ENCODE measurements around the gene TTC8.
"Not testable (repeated sequence)": the region's sequence is repeated elsewhere in the genome, so short reads cannot be mapped to it uniquely, and the experiment has no call there.

The TTC8 gene

DNA sequence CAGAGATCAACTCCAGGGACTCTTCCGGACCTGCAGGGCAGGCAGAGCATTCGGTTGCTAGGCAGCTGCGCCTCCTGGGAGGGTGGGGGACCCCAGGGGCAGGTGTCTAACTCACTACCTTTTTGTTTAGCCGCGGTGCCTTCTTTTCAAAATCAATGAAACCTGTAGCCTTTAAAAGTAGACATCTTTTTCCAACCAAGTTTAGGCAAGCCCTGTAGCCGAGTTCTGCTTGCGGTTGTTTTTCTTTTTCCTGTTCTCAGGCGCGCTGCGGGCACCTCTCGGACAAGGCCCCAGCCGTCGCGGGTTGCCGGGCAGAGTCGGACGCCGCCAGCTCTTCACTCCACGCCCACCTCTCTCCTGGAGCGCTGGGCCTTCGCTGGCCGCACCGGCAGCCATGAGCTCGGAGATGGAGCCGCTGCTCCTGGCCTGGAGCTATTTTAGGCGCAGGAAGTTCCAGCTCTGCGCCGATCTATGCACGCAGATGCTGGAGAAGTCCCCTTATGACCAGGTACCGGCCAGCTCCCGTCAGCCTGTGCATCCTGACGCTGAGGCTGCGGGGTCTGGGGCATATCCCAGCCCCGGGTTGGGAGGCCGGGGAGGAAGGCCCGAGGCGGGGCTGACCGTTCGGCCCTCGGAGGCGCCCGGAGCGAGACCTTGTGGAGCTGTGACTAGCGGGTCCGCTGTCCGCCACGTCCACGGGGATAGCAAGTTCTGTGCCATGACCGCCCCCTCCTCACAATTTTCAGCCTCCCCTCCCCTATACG, at the start of gene TTC8:
TSS of gene TTC8 (plus strand) at position 338 of the 764 bp plus-strand sequence. CDS start at position 395, 57 bp downstream.
- FAIRE-seq, result peak; percentile 85

- no peak for FAIRE-seq
Measured at GRCh38 chr14:88775532-88775931, 48.9 kb upstream of the TTC8 start.

DNA sequence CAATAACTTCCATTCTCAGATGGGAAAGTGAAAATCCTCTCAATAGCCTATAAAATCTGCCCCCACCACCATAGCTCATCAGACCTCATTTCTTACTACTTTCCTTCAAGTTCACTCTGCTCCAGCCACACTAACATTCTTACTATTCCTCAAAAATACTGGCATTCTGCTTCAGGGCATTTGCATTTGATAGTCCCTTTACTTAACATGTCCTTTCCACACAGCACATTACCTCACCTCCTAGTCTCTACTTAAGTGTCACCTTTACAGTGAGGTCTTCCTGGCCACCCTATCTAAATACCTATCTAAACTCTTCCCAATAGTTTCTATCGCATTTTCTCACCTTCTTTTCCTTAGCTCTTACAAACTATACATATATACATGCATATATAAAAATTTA, 38.5 kb upstream of the TTC8 start:
- no peak for FAIRE-seq

DNA sequence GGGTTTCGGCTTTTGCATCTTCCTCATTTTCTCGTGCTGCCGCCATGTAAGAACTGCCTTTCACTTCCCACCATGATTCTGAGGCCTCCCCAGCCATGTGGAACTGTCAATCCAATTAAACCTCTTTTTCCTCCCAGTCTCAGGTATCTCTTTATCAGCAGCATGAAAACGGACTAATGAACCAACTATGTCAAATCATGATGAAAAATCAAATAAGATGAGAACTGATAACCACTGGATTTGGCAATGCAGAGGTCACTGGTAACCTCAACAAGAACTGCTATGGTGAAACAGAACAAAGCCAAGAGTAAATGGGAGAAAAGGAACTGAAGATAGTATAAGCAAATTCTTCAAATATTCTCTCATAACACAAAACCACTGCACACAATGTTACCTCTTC, 37.7 kb upstream of the TTC8 start:
- FAIRE-seq, result no peak

- FAIRE-seq, result not testable (repeated sequence)
Measured at GRCh38 chr14:88789573-88789972, 34.9 kb upstream of the TTC8 start.

- no peak for FAIRE-seq
Measured at GRCh38 chr14:88790501-88791251, 33.8 kb upstream of the TTC8 start.

- FAIRE-seq, result no peak
Measured at GRCh38 chr14:88791252-88791621, 33.2 kb upstream of the TTC8 start.

DNA sequence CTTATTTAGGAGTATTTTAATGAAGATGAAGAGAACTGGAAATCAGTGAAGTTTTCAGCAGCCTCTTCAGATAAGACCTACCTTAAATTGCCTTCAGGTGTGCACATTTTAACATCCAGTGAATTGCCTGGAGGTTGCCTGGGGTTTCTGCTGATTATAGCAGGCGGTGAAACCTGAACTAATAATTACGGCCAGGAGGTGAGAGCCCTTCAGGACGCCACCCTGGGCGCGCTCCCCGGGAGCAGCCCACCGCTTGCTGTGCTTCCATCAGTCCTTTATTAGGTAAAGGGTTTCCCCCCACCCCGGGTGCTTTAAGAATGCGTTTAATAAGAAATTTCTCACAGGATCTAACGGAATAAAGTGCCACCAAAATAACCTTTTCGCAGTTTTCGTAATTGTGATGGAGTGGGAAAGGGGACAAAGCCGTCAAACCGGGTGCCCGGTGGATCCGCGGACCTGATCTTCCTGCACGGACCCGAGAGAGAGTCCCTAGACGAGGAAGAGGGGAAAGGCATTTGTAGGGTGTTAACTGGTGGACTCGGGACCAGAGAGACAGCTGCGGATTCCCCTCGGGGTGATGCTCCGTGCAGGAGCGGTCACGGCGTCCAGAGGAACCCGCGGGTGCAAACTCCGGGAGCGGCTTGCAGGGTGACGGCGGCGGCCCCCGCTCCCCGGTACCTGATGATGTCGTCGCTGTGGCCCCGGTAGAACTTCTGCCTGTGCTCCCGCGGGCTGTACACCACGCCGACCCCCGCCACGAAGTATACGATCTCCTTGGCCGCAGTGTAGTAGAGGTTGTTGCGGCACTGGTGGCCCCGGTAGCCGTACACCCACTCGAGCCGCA, 32.6 kb upstream of the TTC8 start:
- no peak for FAIRE-seq

DNA sequence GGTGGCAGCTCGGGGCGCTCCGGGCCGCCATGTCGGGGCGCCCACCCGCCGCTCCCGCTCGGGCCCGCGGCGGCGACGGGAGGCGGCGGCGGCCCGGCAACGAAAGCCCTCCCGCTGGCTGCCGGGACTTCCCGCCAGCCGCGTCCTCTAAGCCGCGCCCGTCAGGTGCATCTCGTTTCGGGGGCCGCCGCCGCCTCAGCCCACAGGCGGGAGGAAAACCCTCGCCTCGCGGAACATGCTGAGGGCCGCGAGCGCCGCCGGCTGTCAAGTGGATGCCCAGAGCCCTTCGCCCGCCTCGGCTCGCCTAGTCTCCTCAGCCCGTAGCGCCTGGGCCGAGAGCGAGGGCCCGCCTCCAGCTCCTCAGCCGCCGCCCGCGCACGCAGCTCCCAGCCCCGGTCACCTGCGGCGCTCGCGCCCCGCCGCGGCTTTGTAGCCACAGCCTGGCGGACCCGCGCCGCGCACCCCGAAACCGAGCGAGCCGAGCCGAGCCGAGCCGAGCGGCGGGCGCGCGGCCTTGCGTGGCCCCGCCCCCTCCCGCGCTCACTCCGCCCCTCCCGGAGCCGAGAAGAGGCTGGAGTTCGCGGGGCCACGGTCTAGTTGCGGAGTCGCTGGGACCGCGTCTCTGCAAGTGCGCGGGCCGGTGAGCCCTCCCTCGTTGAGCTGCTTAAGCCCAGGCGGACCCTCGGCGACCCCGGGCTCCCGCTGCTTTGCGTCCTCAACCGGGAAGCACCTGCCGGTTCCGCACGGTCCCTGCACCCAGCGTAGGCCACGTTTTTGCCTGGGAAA, 31.8 kb upstream of the TTC8 start, which contains the start of gene EML5:
TSS of gene EML5 (minus strand) at position 481 of the 786 bp plus-strand sequence. CDS start at position 31, 450 bp downstream.
- no peak for FAIRE-seq

DNA sequence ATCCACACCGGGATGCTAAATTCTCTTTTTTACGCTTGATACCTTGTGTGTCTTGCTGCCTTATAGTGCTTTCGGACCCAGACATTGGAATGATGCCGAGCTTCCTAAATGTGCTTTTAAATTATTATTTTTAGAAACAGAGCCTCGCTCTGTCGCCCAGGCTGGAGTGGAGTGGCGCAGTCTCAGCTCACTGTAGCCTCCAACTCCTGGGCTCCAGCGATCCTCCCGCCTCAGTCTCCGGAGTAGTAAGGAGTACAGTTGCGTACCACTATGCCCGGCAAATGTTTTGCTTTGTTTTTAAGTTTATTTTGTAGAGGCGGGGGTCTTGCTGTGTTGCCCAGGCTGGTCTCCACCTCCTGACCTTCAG, 31.2 kb upstream of the TTC8 start:
- FAIRE-seq, result no peak

GRCh38 chr14:88798156-88798555, 26.3 kb upstream of the TTC8 start:
- FAIRE-seq, result no peak

GRCh38 chr14:88799522-88799921, 24.9 kb upstream of the TTC8 start:
- no peak for FAIRE-seq

GRCh38 chr14:88802596-88802995, 21.9 kb upstream of the TTC8 start:
- FAIRE-seq, result no peak

DNA sequence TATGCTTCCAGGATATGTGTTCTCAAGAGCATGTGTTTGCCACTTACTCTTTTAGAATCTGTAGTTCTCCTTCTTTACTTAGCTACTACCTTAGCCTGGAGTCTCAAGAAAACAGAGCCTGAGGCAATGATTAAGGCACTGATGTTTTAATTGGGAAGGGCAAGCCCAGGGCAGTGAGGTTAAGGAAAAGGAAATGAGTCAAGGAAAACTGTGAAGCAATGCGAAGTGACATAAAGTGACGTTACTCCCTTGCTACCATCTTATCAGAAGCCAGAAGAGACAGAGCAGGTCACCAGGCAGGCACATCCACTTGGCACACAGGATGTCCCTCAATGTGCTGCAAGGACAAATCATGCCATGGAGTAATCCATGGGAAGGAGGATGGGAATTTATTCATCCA, 20.4 kb upstream of the TTC8 start:
- no peak for FAIRE-seq

DNA sequence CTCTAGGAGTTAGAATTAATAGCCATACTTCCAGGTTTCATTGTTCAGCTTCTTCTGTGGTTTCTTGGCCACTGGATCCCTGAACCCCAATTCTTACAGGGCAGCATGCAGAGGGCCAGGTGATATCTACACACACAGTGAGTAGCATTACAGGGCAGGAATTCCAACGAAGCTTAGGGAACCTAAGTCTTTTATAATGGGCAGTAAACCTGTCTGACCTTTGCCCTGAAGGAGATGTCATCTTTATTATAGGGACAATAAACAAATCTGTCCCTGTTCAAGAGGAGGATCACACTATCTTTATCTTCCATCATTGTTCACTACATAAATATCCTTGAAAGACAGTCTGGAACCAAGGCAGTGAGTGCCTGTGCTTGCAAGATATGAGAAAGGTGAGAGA, 20.0 kb upstream of the TTC8 start:
- FAIRE-seq, result no peak

DNA sequence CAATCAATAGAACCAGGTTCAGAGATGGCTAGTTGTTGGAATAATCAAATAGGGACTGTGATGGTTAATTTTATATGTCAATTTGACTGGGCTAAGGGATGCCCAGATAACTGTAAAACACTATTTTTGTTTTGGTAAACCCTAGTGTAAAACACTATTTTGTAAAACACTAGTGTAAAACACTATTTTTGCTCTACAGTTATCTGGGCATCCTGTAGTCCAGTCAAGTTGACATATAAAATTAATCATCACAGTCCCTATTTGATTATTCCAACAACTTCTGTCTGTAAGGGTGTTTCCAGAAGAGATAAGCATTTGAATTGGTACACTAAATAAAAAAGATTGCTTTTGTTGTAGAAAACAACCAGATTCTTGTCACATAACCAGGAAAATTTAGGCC, 16.1 kb upstream of the TTC8 start:
- no peak for FAIRE-seq

DNA sequence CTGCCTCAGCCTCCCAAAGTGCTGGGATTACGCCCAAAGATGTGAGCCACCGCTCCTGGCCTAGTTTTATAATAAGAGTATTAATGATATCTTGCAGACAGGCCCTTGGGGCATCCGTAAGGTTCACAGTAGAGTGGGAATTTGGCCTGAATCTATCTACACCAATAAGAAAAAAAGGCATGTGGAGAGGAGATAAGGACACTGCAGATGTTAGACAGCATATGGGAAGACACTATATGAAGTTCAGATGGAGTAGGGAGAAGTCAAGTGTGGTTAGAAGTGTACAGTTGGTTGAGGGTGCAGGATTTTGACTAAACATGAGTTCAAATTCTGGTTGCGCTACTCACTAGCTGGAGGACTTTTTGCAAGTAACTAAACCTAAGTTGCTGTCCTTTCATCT, 8.5 kb upstream of the TTC8 start:
- no peak for FAIRE-seq

- no peak for FAIRE-seq
Measured at GRCh38 chr14:88818018-88818417, 6.4 kb upstream of the TTC8 start.

- not testable (repeated sequence) for FAIRE-seq
Measured at GRCh38 chr14:88819674-88820073, 4.8 kb upstream of the TTC8 start.

DNA sequence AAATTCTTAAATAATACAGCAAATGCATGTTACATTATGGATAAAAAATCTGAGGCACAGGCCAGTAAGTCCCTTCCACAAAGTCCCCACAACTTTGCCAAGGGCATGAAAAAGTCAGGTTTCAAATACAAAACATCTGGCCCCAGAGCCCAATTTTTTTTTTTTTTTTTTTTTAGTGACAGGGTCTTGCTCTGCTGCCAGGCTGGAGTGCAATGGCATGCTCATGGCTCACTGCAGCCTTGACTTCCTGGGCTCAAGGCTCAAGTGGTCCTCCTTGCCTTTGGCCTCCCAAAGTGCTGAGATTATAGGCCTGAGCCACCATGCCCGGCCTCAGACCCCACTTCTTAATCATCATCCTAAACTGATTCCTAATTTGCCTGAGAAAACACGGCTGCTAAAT, 3.1 kb upstream of the TTC8 start:
- FAIRE-seq, result no peak

- no peak for FAIRE-seq
Measured at GRCh38 chr14:88821888-88822287, 2.6 kb upstream of the TTC8 start.

GRCh38 chr14:88823968-88824313, 510 bp upstream of the TTC8 start:
- FAIRE-seq, result no peak

DNA sequence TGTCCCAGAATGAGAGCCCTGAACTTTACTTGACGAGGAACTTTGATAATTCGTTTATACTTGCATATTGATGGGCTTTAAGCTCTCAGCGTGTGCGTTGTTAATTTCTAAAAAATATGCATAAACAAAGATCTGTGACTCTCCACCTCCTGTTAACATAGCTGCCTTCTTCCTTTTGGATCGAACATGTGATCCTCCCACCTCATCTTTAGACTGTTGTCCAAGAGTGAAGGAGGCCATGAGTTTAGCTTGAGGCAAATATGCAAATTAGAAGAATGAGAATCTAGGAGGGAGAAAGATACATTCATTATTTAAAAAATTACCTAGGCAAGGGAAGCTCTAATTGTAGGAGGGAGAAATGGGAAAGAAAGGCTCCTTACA, 617 bp downstream of the TTC8 start:
- no peak for FAIRE-seq
